ENCODE results near the gene CHRNA4.

Gene CHRNA4

GRCh38 chr20:63360850-63361518 lies at the start of gene CHRNA4:
TSS of gene CHRNA4 (minus strand) at chr20:63361349. CDS start at chr20:63361165, 184 bp downstream.
- DNase-seq = no peak

- DNase-seq = no peak
Observed at GRCh38 chr20:63409834-63410435, 48.8 kb upstream of the CHRNA4 start.

GRCh38 chr20:63409066-63409833 lies 48.1 kb upstream of the CHRNA4 start:
- no peak for DNase-seq

- DNase-seq = no peak
Observed at GRCh38 chr20:63408684-63409046, 47.5 kb upstream of the CHRNA4 start.

- DNase-seq = no peak
Observed at GRCh38 chr20:63407928-63408683, 47.0 kb upstream of the CHRNA4 start.

- DNase-seq = no peak
Observed at GRCh38 chr20:63406617-63407245, 45.6 kb upstream of the CHRNA4 start.

GRCh38 chr20:63406011-63406410 lies 44.9 kb upstream of the CHRNA4 start:
- DNase-seq = no peak

GRCh38 chr20:63405102-63405730 lies 44.1 kb upstream of the CHRNA4 start:
- no peak for DNase-seq

- DNase-seq = no peak
Observed at GRCh38 chr20:63404129-63405085, 43.3 kb upstream of the CHRNA4 start.

GRCh38 chr20:63403403-63404105 lies 42.4 kb upstream of the CHRNA4 start:
- DNase-seq = no peak

- no peak for DNase-seq
Observed at GRCh38 chr20:63402860-63403220, 41.7 kb upstream of the CHRNA4 start.

GRCh38 chr20:63402181-63402859 lies 41.2 kb upstream of the CHRNA4 start:
- no peak for DNase-seq

- no peak for DNase-seq
Observed at GRCh38 chr20:63401384-63402110, 40.4 kb upstream of the CHRNA4 start.

GRCh38 chr20:63400486-63401210 lies 39.5 kb upstream of the CHRNA4 start:
- no peak for DNase-seq

GRCh38 chr20:63399596-63400375 lies 38.6 kb upstream of the CHRNA4 start:
- DNase-seq = no peak

- DNase-seq = no peak
Observed at GRCh38 chr20:63398744-63399514, 37.8 kb upstream of the CHRNA4 start.

GRCh38 chr20:63397946-63398450 lies 36.8 kb upstream of the CHRNA4 start:
- DNase-seq = no peak
